HG03558 (cell line): Measurements from ENCODE around the gene IRF4.
"Not testable (repeated sequence)": the region's sequence is repeated elsewhere in the genome, so short reads cannot be mapped to it uniquely, and the experiment has no call there.

ENCODE experiments used
- ATAC-seq: cut with Tn5 transposase; IDR thresholded peaks from one replicate; pipeline ENCODE4 v1.9.1; 2021; ENCODE audit warnings: moderate number of reproducible peaks; ENCODE audit not compliant: unreplicated experiment; ENCODE audit errors: extremely low read depth

IRF4 gene

GRCh38 chr6:410555-411395 is 19.2 kb downstream of the IRF4 start:
- no peak for ATAC-seq

- no peak for ATAC-seq
Observed at GRCh38 chr6:411402-412145, 20.0 kb downstream of the IRF4 start.

DNA sequence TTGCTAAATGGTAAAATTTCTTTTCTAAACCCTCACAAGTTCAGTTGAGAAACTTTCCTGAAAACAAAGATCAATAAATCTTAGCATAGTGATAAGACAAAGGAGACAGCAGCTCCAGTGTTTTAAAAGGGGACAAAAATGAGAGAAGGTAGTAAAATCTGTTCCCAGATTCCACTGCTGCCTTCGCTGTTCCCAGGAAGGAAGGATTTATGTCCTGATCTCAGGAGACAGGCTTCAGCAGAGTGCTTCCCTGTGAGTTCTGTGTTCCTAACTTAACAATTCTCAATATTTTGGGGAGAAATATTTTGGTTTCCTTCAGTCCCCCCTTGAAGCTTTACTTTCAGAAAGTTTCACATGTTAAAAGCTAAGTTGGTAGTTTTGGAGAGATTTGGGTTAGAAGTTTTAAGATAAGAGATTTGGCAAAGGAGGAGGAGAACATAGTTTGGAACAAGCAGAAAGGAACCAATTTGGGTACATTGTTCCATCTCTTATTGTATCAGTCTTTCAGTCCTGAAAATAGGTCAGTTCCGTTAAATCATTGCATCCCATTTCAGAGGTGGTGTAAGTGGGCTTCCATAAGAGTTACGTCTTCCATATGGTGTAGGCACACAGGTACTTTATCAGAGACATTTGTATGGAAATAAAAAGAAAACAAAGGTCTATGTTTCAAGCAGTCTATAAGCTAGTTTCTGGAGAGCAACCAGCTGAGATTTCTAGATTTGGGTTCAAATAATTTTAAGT is 20.8 kb downstream of the IRF4 start:
- ATAC-seq, result no peak

- no peak for ATAC-seq
Observed at GRCh38 chr6:414447-414846, 22.9 kb downstream of the IRF4 start.

- no peak for ATAC-seq
Observed at GRCh38 chr6:415087-415486, 23.5 kb downstream of the IRF4 start.

- no peak for ATAC-seq
Observed at GRCh38 chr6:421211-421610, 29.7 kb downstream of the IRF4 start.

- ATAC-seq, result peak; percentile 60
Observed at GRCh38 chr6:422433-423054, 31.0 kb downstream of the IRF4 start.

DNA sequence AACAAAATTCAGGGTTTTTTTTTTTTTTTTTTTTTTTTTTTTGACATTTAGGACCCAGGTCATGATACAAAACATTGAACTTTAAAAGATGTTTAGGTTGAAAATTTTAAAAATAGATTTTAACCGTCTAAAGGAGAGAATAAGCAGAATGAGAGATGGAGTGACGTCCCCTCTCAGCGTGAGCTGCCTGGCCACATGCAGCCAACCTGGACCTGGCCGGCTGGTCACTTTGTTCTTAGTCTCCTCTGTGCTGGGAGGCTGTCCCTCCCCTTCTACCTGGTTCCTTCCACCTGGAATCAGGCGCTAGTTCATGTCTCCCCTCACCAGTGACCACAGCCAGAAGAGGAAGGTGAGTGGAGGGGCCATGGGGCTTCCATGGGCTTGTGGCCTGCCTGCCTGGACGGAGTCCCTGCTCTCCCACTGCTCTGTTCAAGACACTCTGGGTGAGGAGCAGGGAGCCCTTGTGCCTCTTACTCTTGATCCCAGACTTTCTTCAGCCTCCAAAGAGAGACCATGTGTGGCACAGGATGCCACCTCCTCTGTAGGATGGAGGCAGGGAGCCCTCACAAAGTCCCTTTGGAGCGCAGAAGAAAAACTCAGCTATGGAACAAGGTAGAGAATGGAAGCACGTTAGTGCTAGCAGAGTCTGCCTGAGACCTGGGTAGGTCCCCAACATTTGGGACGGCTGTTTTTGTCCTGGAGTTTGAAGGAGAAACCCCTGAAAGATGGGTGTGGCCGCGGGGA is 31.7 kb downstream of the IRF4 start:
- no peak for ATAC-seq

- no peak for ATAC-seq
Observed at GRCh38 chr6:423799-424345, 32.3 kb downstream of the IRF4 start.

DNA sequence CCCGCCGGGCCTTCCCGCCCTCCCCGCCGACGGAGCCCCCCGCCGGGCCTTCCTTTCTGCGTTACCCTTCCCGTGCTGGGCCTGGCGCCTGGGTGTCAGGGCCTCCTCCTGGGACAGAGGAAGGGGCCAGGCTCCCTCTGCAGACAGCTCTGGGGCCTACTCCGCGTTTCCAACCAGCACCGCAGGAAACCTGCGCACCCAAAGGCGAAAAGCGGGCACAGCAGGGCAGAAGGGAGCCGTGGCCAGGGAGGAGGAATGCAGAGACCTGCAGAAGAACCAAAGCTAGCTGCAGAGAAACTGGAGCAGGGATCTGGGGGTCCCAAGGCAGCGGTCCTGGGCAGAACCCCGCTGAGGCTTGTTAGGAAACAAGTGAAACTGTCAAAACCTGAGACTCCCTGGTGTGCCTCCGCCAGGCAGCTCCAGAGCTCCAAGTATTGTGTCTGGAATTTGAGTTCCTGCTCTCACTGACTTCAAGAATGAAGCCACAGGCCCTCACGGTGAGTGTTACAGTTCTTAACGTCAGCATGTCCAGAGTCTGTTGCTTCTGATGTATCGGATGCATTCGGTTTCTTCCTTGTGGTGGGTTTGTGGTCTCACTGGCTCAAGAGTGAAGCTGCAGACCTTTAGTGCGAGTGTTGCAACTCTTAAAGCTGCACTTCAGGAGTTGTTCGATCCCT is 33.3 kb downstream of the IRF4 start:
- ATAC-seq, result no peak

DNA sequence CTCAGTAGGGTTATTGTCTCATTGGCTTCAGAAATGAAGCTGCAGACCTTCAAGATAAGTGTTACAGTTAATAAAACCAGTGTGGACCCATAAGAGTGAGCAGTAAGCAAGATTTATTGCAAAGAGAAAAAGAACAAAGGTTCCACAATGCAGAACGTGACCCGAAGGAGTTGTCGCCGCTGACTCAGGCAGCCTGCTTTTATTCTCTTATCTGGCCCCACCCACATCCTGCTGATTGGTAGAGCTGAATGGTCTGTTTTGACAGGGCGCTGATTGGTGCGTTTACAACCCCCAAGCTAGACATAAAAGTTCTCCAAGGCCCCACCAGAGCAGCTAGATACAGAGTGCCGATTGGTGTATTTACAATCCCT is 33.9 kb downstream of the IRF4 start:
- not testable (repeated sequence) for ATAC-seq

DNA sequence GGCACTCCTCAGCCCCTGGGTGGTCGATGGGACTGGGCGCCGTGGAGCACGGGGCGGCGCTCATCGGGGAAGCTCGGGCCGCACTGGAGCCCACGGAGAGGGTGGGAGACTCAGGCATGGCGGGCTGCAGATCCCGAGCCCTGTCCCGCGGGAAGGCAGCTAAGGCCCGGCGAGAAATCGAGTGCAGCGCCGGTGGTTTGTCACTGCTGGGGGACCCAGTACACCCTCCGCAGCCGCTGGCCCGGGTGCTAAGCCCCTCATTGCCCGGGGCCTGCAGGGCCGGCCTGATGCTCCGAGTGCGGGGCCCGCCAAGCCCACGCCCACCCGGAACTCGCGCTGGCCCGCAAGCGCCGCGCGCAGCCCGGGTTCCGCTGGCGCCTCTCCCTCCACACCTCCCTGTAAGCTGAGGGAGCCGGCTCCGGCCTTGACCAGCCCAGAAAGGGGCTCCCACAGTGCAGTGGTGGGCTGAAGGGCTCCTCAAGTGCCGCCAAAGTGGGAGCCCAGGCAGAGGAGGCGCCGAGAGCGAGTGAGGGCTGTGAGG is 34.7 kb downstream of the IRF4 start:
- not testable (repeated sequence) for ATAC-seq

GRCh38 chr6:428047-428603 is 36.6 kb downstream of the IRF4 start:
- ATAC-seq, result no peak

DNA sequence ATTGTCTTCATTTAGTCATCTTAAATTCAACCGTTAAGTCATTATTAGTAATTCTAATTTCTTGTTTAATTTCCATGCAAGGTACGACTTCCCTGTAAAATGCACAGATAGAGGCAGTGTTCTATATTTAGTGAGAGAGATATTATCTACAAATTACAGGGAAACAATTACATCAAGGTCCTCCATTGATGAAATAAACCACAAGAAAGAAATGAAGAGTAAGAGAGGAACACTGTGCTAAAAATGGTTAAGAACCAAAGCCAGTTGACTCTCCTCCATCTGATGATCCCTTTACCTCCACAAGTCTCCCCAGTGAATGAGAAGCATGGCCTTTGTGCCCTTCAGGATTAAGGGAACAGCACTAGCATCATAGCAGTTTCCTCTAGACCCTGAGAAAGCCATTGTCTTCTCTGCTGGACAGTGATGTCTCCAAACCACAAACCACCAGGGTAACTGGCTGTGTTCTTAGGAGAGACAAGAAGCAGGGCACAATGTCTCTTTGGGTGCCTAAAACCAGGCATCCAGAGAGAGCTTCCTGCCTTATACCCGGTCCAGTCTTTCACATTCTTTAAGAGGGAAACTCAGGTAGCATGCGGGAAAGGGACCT is 38.1 kb downstream of the IRF4 start:
- ATAC-seq, result no peak

- ATAC-seq, result no peak
Observed at GRCh38 chr6:431504-431903, 40.0 kb downstream of the IRF4 start.

DNA sequence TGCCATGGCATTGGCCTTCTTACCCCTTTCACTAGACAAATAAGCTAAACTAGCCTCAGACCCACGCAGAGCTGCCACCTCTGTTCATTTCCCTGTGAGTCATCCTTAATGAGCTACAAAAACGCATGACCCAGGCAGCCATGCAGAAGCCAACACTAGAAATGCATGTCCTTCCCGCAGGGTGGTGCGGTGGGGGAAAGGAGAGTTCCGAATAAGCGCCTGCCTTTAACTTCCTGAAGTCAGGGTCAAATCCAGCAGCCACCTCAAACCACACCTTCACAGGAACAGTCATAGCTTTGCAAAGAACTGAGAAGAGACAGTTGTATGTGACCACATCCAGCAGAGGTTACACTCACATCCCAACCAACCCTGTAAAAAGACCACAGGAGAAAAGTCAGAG is 40.4 kb downstream of the IRF4 start:
- no peak for ATAC-seq

DNA sequence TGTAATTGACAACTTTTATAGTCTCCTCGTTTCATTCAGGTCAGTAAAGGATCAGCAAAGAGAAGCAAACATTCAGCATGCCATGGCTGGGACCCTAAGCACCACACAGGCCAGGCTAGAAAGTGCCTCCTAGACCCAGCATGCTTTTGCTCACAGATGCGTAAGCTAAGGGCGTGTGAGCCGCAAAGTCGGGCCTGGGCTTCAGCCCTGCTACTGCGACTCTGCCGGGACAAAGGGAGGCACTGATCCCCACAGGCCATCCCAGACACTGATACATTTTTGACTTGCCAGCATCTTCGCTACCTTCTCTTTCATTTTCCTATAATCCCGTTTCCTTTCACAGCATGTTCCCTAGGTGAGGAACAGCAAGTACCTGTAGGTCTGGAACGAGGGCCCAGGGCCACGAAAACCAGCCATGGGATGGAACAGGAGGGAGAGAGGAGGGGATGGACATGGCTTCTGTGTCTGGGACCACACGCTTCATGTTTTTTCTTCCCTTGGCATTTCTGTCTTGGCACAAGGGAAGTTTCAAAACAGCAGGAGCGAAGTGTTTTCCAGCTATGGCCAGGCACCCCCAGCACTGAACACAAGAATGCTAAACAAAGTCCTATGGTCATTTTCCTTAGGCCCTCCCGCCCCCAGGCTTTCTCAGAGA is 42.6 kb downstream of the IRF4 start:
- no peak for ATAC-seq
